IPS-20b (cell line): Measurements from ENCODE around the gene PPP1R37.

ENCODE experiments used
- H3K27ac ChIP-seq: one replicate; pipeline ENCODE4 v1.5.1; 2013; ENCODE audit warnings: low read length
- H3K27me3 ChIP-seq: 2 replicates; pipeline ENCODE4 v1.6.1; 2013; ENCODE audit warnings: mild to moderate bottlenecking, low read length, inconsistent platforms; ENCODE audit not compliant: insufficient read depth
- H3K36me3 ChIP-seq: 2 replicates; pipeline ENCODE4 v1.6.1; 2013; ENCODE audit warnings: low read depth, mild to moderate bottlenecking, inconsistent platforms, low read length, moderate library complexity; ENCODE audit not compliant: insufficient read depth
- H3K4me1 ChIP-seq: 2 replicates; pipeline ENCODE4 v1.6.1; 2013; ENCODE audit warnings: mild to moderate bottlenecking, control low read depth, inconsistent platforms, low read length, moderate library complexity; ENCODE audit not compliant: insufficient read depth
- H3K4me3 ChIP-seq: 2 replicates; pipeline ENCODE4 v1.5.1; 2013; ENCODE audit warnings: mild to moderate bottlenecking, low read length, inconsistent platforms
- H3K9ac ChIP-seq: 2 replicates; pipeline ENCODE4 v1.6.1; 2013; ENCODE audit warnings: low read depth, mild to moderate bottlenecking, inconsistent platforms, low read length, moderate library complexity
- H3K9me3 ChIP-seq: 2 replicates; pipeline ENCODE4 v1.6.1; 2013; ENCODE audit warnings: mild to moderate bottlenecking, low read depth, low read length, inconsistent platforms; ENCODE audit not compliant: insufficient read depth

Gene PPP1R37

GRCh38 chr19:45144431-45145269 lies 51.7 kb downstream of the PPP1R37 start:
- Histone ChIP-seq H3K27me3 (no peaks in the 10 kb centered on the region), H3K4me1 (no peaks in the 10 kb centered on the region), H3K9me3 (no peaks in the 10 kb centered on the region), H3K9ac (no peak overlapping the region), H3K36me3 (peaks cover 16% of the 10 kb centered on the region), H3K4me3 (no peak overlapping the region), H3K27ac (no peak overlapping the region)

GRCh38 chr19:45145270-45146189 lies 52.6 kb downstream of the PPP1R37 start:
- H3K27ac ChIP-seq: no peak overlapping the region
- H3K4me1 ChIP-seq: no peaks in the 10 kb centered on the region
- no peak overlapping the region for H3K9ac ChIP-seq
- no peaks in the 10 kb centered on the region for H3K27me3 ChIP-seq
- peaks cover 16% of the 10 kb centered on the region for H3K36me3 ChIP-seq
- no peak overlapping the region for H3K4me3 ChIP-seq
- no peaks in the 10 kb centered on the region for H3K9me3 ChIP-seq

GRCh38 chr19:45146251-45146650 lies 53.3 kb downstream of the PPP1R37 start:
- Histone ChIP-seq H3K27ac (no peak overlapping the region), H3K4me3 (no peak overlapping the region), H3K9me3 (no peaks in the 10 kb centered on the region), H3K4me1 (no peaks in the 10 kb centered on the region), H3K9ac (no peak overlapping the region), H3K36me3 (peaks cover 16% of the 10 kb centered on the region), H3K27me3 (peaks cover 6% of the 10 kb centered on the region)

- Histone ChIP-seq H3K27me3 (peaks cover 11% of the 10 kb centered on the region), H3K4me3 (no peak overlapping the region), H3K27ac (no peak overlapping the region), H3K9ac (no peak overlapping the region), H3K4me1 (no peaks in the 10 kb centered on the region), H3K9me3 (no peaks in the 10 kb centered on the region), H3K36me3 (peaks cover 16% of the 10 kb centered on the region)
These were observed 53.8 kb downstream of the PPP1R37 start for GRCh38 chr19:45146741-45147205.

- no peak overlapping the region for H3K4me3 ChIP-seq
- no peak overlapping the region for H3K27ac ChIP-seq
- H3K36me3 ChIP-seq: peaks cover 5% of the 10 kb centered on the region; the same call in 1 of the 2 replicates
- H3K9ac ChIP-seq: no peak overlapping the region
- H3K4me1 ChIP-seq: no peaks in the 10 kb centered on the region
- H3K9me3 ChIP-seq: no peaks in the 10 kb centered on the region
- peaks cover 24% of the 10 kb centered on the region for H3K27me3 ChIP-seq
These were observed 55.1 kb downstream of the PPP1R37 start for GRCh38 chr19:45147835-45148676.

GRCh38 chr19:45149129-45149528 lies 56.1 kb downstream of the PPP1R37 start:
- Histone ChIP-seq H3K4me3 (no peak overlapping the region), H3K9ac (no peak overlapping the region), H3K4me1 (no peaks in the 10 kb centered on the region), H3K36me3 (no peaks in the 10 kb centered on the region), H3K27ac (no peak overlapping the region), H3K27me3 (peaks cover 34% of the 10 kb centered on the region), H3K9me3 (no peaks in the 10 kb centered on the region)

GRCh38 chr19:45150180-45150579 lies 57.2 kb downstream of the PPP1R37 start:
- H3K36me3 ChIP-seq: no peaks in the 10 kb centered on the region
- no peak overlapping the region for H3K9ac ChIP-seq
- H3K27me3 ChIP-seq: peaks cover 45% of the 10 kb centered on the region
- no peaks in the 10 kb centered on the region for H3K9me3 ChIP-seq
- no peak overlapping the region for H3K4me3 ChIP-seq
- no peaks in the 10 kb centered on the region for H3K4me1 ChIP-seq
- no peak overlapping the region for H3K27ac ChIP-seq

GRCh38 chr19:45150751-45151281 lies 57.8 kb downstream of the PPP1R37 start:
- Histone ChIP-seq H3K9me3 (no peaks in the 10 kb centered on the region), H3K36me3 (no peaks in the 10 kb centered on the region), H3K27ac (no peak overlapping the region), H3K4me1 (no peaks in the 10 kb centered on the region), H3K27me3 (peaks cover 51% of the 10 kb centered on the region), H3K9ac (no peak overlapping the region), H3K4me3 (no peak overlapping the region)

GRCh38 chr19:45151320-45151719 lies 58.3 kb downstream of the PPP1R37 start:
- Histone ChIP-seq H3K9ac (no peak overlapping the region), H3K4me3 (no peak overlapping the region), H3K9me3 (no peaks in the 10 kb centered on the region), H3K36me3 (no peaks in the 10 kb centered on the region), H3K4me1 (no peaks in the 10 kb centered on the region), H3K27ac (no peak overlapping the region), H3K27me3 (peaks cover 56% of the 10 kb centered on the region)

GRCh38 chr19:45151821-45152503 lies 59.0 kb downstream of the PPP1R37 start:
- Histone ChIP-seq H3K36me3 (no peaks in the 10 kb centered on the region), H3K9me3 (no peaks in the 10 kb centered on the region), H3K27ac (no peak overlapping the region), H3K27me3 (peaks cover 62% of the 10 kb centered on the region), H3K9ac (no peak overlapping the region), H3K4me3 (peak overlapping the region; percentile 40; the same call in 1 of the 2 replicates), H3K4me1 (no peaks in the 10 kb centered on the region)
